Subcutaneous adipose tissue (tissue), 4 donors: ENCODE results near the gene MMADHC. TPM values are rescaled to one million over a fixed set of nuclear protein-coding genes. Genes with fewer than 3 reads are reported as not detected.

Experiments
- total RNA-seq, 4 donors: library from RNA; depleted of rRNA; stranded (reverse); fragments of >200 nt; gene quantifications; one replicate each; pipeline ENCODE4 v1.1.0, GENCODE V29; 2016
- TF ChIP-seq, protein P1 (sequence below): fragments of 450-650 bp; IDR thresholded peaks from one replicate; pipeline ENCODE4 v1.5.1; 2016; ENCODE audit warnings: low read depth, mild to moderate bottlenecking, control low read depth, antibody characterized with exemption, moderate library complexity

MMADHC gene
- total RNA-seq, 4 donors from 2014 or later: 93.2 to 128 (median 103) TPM

- TF ChIP-seq, protein P1, sequence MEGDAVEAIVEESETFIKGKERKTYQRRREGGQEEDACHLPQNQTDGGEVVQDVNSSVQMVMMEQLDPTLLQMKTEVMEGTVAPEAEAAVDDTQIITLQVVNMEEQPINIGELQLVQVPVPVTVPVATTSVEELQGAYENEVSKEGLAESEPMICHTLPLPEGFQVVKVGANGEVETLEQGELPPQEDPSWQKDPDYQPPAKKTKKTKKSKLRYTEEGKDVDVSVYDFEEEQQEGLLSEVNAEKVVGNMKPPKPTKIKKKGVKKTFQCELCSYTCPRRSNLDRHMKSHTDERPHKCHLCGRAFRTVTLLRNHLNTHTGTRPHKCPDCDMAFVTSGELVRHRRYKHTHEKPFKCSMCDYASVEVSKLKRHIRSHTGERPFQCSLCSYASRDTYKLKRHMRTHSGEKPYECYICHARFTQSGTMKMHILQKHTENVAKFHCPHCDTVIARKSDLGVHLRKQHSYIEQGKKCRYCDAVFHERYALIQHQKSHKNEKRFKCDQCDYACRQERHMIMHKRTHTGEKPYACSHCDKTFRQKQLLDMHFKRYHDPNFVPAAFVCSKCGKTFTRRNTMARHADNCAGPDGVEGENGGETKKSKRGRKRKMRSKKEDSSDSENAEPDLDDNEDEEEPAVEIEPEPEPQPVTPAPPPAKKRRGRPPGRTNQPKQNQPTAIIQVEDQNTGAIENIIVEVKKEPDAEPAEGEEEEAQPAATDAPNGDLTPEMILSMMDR: no peak
Measured at GRCh38 chr2:149544692-149545091, 42.9 kb downstream of the MMADHC start.

DNA sequence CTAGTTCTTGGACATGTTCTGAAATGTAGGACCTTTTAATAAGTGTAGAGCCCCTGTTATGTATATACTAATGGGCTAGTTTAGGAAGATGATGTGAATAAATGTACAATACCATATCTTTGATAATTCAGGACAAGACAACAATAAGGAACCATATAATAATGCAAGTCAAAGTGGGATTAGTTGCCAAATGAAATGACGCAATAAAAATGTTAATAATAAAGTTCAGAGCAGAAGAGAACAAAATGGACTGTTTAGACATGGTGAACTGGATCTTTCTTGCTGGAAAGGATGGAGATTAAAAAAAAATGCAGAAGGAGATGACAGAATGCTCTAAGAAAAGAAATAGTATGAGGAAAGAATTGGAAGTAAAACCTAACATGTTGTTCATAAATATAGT is 43.7 kb downstream of the MMADHC start:
- TF ChIP-seq, protein P1: no peak

DNA sequence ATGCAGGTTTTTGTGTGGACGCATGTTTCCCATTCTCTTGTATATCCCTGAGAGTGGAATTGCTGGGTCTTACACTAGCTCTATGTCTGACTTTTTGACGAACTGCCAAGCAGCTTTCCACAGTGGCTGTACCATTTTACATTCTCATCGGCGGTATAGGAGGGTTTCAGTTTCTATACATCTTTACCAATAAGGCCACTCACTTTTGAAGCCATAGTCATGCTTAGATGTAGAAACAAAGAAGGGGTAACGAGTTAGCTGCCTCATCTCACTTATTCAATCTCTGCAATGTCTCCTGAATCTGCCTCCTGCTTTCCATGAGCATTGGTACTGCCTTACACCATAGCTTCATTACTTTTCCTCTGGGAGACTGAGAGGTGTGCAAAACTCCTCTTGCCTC is 47.4 kb downstream of the MMADHC start:
- TF ChIP-seq, protein P1: no peak

GRCh38 chr2:149538138-149538833 is 49.3 kb downstream of the MMADHC start:
- TF ChIP-seq, protein P1: no peak

GRCh38 chr2:149537092-149537726 is 50.4 kb downstream of the MMADHC start:
- TF ChIP-seq, protein P1: no peak

- TF ChIP-seq, protein P1: no peak
Measured at GRCh38 chr2:149536649-149537048, 50.9 kb downstream of the MMADHC start.

DNA sequence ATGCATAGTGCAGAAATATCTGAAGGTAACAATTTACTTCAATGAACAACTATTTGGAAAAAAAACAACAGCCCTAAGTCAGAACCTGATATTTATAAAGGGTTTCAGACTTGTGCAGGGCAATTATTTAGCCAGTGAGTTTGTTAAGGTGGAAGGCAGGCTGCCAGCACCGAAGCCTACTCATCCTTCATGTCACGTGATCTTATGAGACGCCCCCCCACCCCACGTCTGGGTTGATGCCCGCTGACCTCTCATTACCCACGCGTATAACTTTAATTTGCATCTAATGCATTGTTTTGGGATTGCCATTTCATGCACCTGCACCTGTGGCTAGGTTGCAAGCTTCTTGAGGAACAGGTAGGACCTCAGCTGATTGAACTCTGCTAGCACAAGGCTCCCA is 52.9 kb downstream of the MMADHC start:
- TF ChIP-seq, protein P1: no peak
